KOPT-K1 (cell line): ENCODE results near the gene FAM81B.
"Not testable (repeated sequence)": the region's sequence is repeated elsewhere in the genome, so short reads cannot be mapped to it uniquely, and the experiment has no call there.

Experiments used
- H3K27ac ChIP-seq: fragments of 200-600 bp; sonication (generic); 2 replicates; pipeline ENCODE4 v1.5.1; 2016; ENCODE audit warnings: antibody characterized with exemption, mild to moderate bottlenecking, low read depth, low read length; ENCODE audit not compliant: poor library complexity, severe bottlenecking
- H3K36me3 ChIP-seq: fragments of 200-600 bp; sonication (generic); 2 replicates; pipeline ENCODE4 v1.5.1; 2017; ENCODE audit warnings: antibody characterized with exemption, mild to moderate bottlenecking, low read length, moderate library complexity; ENCODE audit not compliant: insufficient read depth
- H3K9me3 ChIP-seq: fragments of 200-600 bp; sonication (generic); 2 replicates; pipeline ENCODE4 v1.5.1; 2017; ENCODE audit warnings: antibody characterized with exemption, low read length, mild to moderate bottlenecking; ENCODE audit not compliant: insufficient read depth, poor library complexity, severe bottlenecking

Gene FAM81B

GRCh38 chr5:95384485-95385213 is 6.5 kb upstream of the FAM81B start:
- H3K9me3 ChIP-seq, result no peaks in the 10 kb centered on the region
- H3K36me3 ChIP-seq, result no peaks in the 10 kb centered on the region
- no peak overlapping the region for H3K27ac ChIP-seq

DNA sequence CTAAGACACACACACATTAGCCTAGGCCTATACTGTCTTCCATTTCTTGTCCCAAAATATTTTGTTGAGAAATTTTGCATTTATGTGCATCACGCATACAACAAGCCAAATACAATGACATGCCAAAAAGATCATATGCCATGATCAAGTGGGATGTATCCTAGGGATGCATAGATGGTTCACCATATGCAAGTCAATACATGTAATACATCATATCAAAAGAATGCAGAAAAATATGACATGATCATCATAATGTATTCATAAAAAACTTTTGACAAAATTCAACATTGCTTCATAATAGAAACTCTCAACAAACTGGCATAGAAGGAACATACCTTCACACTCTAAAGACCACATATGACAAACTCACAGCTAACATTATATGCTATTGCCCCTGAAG is 5.8 kb upstream of the FAM81B start:
- H3K9me3 ChIP-seq, result no peaks in the 10 kb centered on the region

GRCh38 chr5:95391965-95392364 is 799 bp downstream of the FAM81B start:
- not testable (repeated sequence) for H3K27ac ChIP-seq, H3K36me3 ChIP-seq, H3K9me3 ChIP-seq

More for the DNA sequence above, 5.8 kb upstream of the FAM81B start:
- H3K27ac ChIP-seq, result no peak overlapping the region
- no peaks in the 10 kb centered on the region for H3K36me3 ChIP-seq

DNA sequence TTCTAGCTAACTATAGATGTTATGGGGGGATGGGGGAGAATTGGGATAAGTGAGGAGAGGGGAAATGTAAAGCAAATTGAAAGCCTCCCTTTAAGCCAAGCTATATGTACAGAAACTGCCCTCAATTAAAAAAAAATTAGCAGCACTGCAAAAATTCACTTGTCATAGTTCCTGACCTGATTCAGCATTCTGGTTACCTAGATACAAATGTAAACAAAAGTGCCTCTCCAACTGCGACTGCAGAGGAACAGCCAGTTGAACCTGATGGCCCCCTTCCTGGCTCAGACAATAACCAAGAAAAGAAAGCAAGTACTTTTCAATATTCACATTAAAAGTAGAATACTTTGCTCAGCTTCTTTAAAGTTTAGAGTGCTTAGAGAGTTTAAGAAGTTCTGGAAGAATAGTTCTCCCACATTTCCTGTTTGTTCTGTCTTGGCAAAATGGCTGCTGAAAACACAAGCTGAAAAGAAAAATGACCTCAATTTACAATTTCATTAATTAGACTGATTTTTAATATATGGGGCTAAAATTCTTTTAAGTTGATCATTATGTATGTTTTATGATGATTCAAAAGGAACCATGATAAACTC is 1.5 kb downstream of the FAM81B start:
- H3K27ac ChIP-seq, result no peak overlapping the region
- H3K36me3 ChIP-seq, result no peaks in the 10 kb centered on the region
- no peaks in the 10 kb centered on the region for H3K9me3 ChIP-seq

- Histone ChIP-seq H3K27ac (no peak overlapping the region), H3K9me3 (no peaks in the 10 kb centered on the region), H3K36me3 (no peaks in the 10 kb centered on the region)
Measured at GRCh38 chr5:95393279-95393678, 2.1 kb downstream of the FAM81B start.

DNA sequence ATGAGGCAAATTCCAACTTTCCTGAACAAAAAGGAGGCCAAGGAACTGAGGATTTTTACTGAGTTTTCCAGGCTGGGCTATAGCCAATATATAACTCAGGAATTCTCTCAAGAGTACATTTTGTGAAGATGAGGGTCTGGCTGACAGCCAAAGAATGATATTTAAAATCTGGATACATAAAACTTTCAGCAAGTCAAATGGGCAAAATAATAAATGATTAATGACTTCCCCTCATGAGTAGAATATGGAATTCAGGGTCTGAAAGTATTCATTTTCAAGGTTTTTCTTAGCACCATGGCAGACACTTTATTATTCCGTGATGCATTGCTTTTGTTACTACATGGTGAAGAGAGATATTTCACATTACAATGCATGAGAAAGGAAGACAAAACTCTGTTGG is 7.8 kb downstream of the FAM81B start:
- Histone ChIP-seq H3K27ac (no peak overlapping the region), H3K9me3 (no peaks in the 10 kb centered on the region), H3K36me3 (no peaks in the 10 kb centered on the region)

GRCh38 chr5:95401626-95402025 is 10.5 kb downstream of the FAM81B start:
- Histone ChIP-seq H3K27ac (no peak overlapping the region), H3K9me3 (no peaks in the 10 kb centered on the region), H3K36me3 (no peaks in the 10 kb centered on the region)

GRCh38 chr5:95403996-95404395 is 12.8 kb downstream of the FAM81B start:
- Histone ChIP-seq H3K9me3 (no peaks in the 10 kb centered on the region), H3K27ac (no peak overlapping the region), H3K36me3 (no peaks in the 10 kb centered on the region)

GRCh38 chr5:95406426-95407090 is 15.4 kb downstream of the FAM81B start:
- H3K27ac ChIP-seq, result no peak overlapping the region
- no peaks in the 10 kb centered on the region for H3K36me3 ChIP-seq
- no peaks in the 10 kb centered on the region for H3K9me3 ChIP-seq

DNA sequence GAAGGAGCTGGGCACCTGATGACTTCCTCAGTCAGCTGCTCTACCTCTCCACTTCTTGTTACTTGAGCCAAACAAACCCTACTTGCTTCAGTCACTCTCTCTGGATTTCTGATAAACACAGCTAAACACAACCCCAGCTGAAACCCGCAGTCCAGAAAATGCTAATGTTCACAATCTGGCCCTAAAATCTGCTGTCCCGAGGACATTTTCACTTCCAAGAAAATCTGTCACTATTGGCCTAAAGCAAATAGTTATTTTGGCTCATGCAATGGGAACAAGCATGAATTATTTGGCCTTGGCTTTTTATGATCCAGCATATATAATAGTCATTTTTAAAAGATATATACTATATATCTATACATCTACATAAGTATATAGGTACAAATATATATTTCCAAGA is 19.1 kb downstream of the FAM81B start:
- Histone ChIP-seq H3K9me3 (no peaks in the 10 kb centered on the region), H3K36me3 (no peaks in the 10 kb centered on the region), H3K27ac (no peak overlapping the region)

DNA sequence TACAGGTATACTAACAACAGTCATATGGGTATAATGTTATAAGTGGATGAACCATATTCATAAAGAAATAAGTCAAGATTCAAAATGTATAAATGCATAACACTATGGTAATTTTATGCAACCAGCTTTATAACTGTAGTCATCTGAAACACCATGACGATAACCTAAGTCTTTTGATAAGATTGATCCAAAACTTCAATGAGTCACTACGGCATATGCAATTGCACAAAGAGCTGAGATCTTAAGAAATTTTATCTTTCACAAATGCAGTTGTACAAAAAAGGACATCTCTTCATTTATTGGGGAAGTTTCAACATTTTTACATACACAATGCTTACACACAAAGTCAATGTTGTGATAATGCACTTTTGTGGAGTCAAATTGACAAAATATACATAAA is 20.3 kb downstream of the FAM81B start:
- no peaks in the 10 kb centered on the region for H3K9me3 ChIP-seq
- H3K27ac ChIP-seq, result no peak overlapping the region
- H3K36me3 ChIP-seq, result no peaks in the 10 kb centered on the region

GRCh38 chr5:95414451-95414850 is 23.3 kb downstream of the FAM81B start:
- Histone ChIP-seq H3K9me3 (no peaks in the 10 kb centered on the region), H3K27ac (no peak overlapping the region), H3K36me3 (no peaks in the 10 kb centered on the region)

GRCh38 chr5:95417971-95418370 is 26.8 kb downstream of the FAM81B start:
- no peaks in the 10 kb centered on the region for H3K9me3 ChIP-seq
- H3K27ac ChIP-seq, result no peak overlapping the region
- H3K36me3 ChIP-seq, result no peaks in the 10 kb centered on the region

GRCh38 chr5:95422838-95423237 is 31.7 kb downstream of the FAM81B start:
- no peaks in the 10 kb centered on the region for H3K36me3 ChIP-seq

GRCh38 chr5:95424016-95424415 is 32.9 kb downstream of the FAM81B start:
- no peaks in the 10 kb centered on the region for H3K36me3 ChIP-seq
- H3K9me3 ChIP-seq, result no peaks in the 10 kb centered on the region
- H3K27ac ChIP-seq, result no peak overlapping the region

More at GRCh38 chr5:95422838-95423237, 31.7 kb downstream of the FAM81B start:
- Histone ChIP-seq H3K27ac (no peak overlapping the region), H3K9me3 (no peaks in the 10 kb centered on the region)

GRCh38 chr5:95424526-95424925 is 33.4 kb downstream of the FAM81B start:
- no peak overlapping the region for H3K27ac ChIP-seq
- no peaks in the 10 kb centered on the region for H3K36me3 ChIP-seq
- H3K9me3 ChIP-seq, result no peaks in the 10 kb centered on the region
